HepG2 (cell line): ENCODE data around the gene TAPBP. TPM values are rescaled to one million over a fixed set of nuclear protein-coding genes. Genes with fewer than 3 reads are reported as not detected.
A peak's percentile ranks its signal among the peaks of the same experiment; 100 is the strongest.

Experiments used
- ATF6 ChIP-seq: sonication (generic); formaldehyde crosslinking; conservative IDR thresholded peaks from 2 replicates; pipeline ENCODE4 v1.4.0; 2020; ENCODE audit warnings: missing genetic modification reagents
- CTCF ChIP-seq: sonication (generic); formaldehyde crosslinking; IDR thresholded peaks from 2 replicates; pipeline ENCODE4 v1.5.0; 2020; ENCODE audit warnings: mild to moderate bottlenecking, missing genetic modification reagents, moderate library complexity
- KAT7 ChIP-seq: IDR thresholded peaks from 2 replicates; pipeline ENCODE4 v1.6.1; 2018; ENCODE audit warnings: borderline replicate concordance, missing compliant biosample characterization
- MTA3 ChIP-seq: sonication (generic); formaldehyde crosslinking; IDR thresholded peaks from 2 replicates; pipeline ENCODE4 v1.4.0; 2020; ENCODE audit warnings: missing genetic modification reagents
- PATZ1 ChIP-seq: sonication (generic); formaldehyde crosslinking; IDR thresholded peaks from 2 replicates; pipeline ENCODE4 v1.4.0; 2020; ENCODE audit warnings: missing genetic modification reagents
- POLR2AphosphoS5 ChIP-seq: IDR thresholded peaks from 2 replicates; pipeline ENCODE4 v1.6.1; 2012; ENCODE audit warnings: low read depth, low read length
- POLR2G ChIP-seq: fragments of 200-400 bp; formaldehyde crosslinking; IDR thresholded peaks from 2 replicates; pipeline ENCODE4 v1.6.1; 2018; ENCODE audit warnings: mild to moderate bottlenecking, low read depth, low read length, moderate library complexity
- SNAPC5 ChIP-seq: sonication (generic); formaldehyde crosslinking; IDR thresholded peaks from 2 replicates; pipeline ENCODE4 v1.8.1; 2023; ENCODE audit warnings: mild to moderate bottlenecking, missing genetic modification reagents, borderline replicate concordance
- ZBTB33 ChIP-seq: sonication (generic); formaldehyde crosslinking; IDR thresholded peaks from 2 replicates; pipeline ENCODE4 v1.4.0; 2020; ENCODE audit warnings: missing genetic modification reagents
- ZBTB4 ChIP-seq: sonication (generic); formaldehyde crosslinking; IDR thresholded peaks from 2 replicates; pipeline ENCODE4 v1.4.0; 2020; ENCODE audit warnings: missing genetic modification reagents, mild to moderate bottlenecking, borderline replicate concordance
- ZFP91 ChIP-seq: sonication (generic); formaldehyde crosslinking; IDR thresholded peaks from 2 replicates; pipeline ENCODE4 v1.9.0; 2022; ENCODE audit warnings: missing genetic modification reagents, mild to moderate bottlenecking, borderline replicate concordance
- ZNF275 ChIP-seq: sonication (generic); formaldehyde crosslinking; IDR thresholded peaks from 2 replicates; pipeline ENCODE4 v1.8.0; 2022; ENCODE audit warnings: missing genetic modification reagents, mild to moderate bottlenecking, inconsistent platforms, borderline replicate concordance
- polyA plus RNA-seq, 8 experiments: library from polyadenylated mRNA; depleted of rRNA in 3 of 8; stranded (reverse) in 7 of 8; unstranded in 1 of 8; fragments of >200 nt; fragmentation: Illumina TruSeq in 4 of 8; extraction: Trizol in 4 of 8; gene quantifications; 2 replicates each; pipeline versions ENCODE4 v1.2.1 to v1.2.3, GENCODE V29; 2011 to 2016; ENCODE audit warnings: low read depth in 4 of 8, missing spikeins in 1 of 8, mixed read lengths in 1 of 8; ENCODE audit not compliant: insufficient read depth in 1 of 8
- total RNA-seq, 5 experiments: library from RNA; depleted of rRNA; stranded (reverse); fragments of >200 nt; fragmentation: Illumina TruSeq; extraction: Trizol; gene quantifications; 2 replicates each; pipeline ENCODE4 v1.2.3, GENCODE V29; 2016; ENCODE audit warnings: low read depth in 1 of 5

The TAPBP gene
- total and polyA plus RNA-seq, 2 of the 13 experiments (the other 11 are each of a cell fraction or from before 2014, with no cell fraction given): 27.4 to 32.3 TPM

GRCh38 chr6:33277663-33278391 lies 36.1 kb downstream of the TAPBP start (continued):
- TF ChIP-seq ZFP91 (CRISPR knock-in tag) (peak; percentile 58; the same call in 1 of the 2 replicates), CTCF (CRISPR knock-in tag) (peak; percentile 61), MTA3 (CRISPR knock-in tag) (no peak), SNAPC5 (CRISPR knock-in tag) (no peak), ATF6 (CRISPR knock-in tag) (no peak), KAT7 (no peak), POLR2AphosphoS5 (peak; percentile 17; the same call in 1 of the 2 replicates), PATZ1 (peak; percentile 11; the same call in 1 of the 2 replicates), ZNF275 (no peak), ZBTB33 (CRISPR knock-in tag) (peak; percentile 89; the same call in 1 of the 2 replicates), POLR2G (peak; percentile 76), ZBTB4 (CRISPR knock-in tag) (no peak; the same call in 1 of the 2 replicates)
